KOPT-K1 (cell line): ENCODE data around the gene ELMOD3.
A peak's percentile ranks its signal among the peaks of the same experiment; 100 is the strongest.
"Not testable (repeated sequence)": the region's sequence is repeated elsewhere in the genome, so short reads cannot be mapped to it uniquely, and the experiment has no call there.

ENCODE experiments used
- H3K27ac ChIP-seq: fragments of 200-600 bp; sonication (generic); 2 replicates; pipeline ENCODE4 v1.5.1; 2016; ENCODE audit warnings: antibody characterized with exemption, mild to moderate bottlenecking, low read depth, low read length; ENCODE audit not compliant: poor library complexity, severe bottlenecking
- H3K36me3 ChIP-seq: fragments of 200-600 bp; sonication (generic); 2 replicates; pipeline ENCODE4 v1.5.1; 2017; ENCODE audit warnings: antibody characterized with exemption, mild to moderate bottlenecking, low read length, moderate library complexity; ENCODE audit not compliant: insufficient read depth
- H3K9me3 ChIP-seq: fragments of 200-600 bp; sonication (generic); 2 replicates; pipeline ENCODE4 v1.5.1; 2017; ENCODE audit warnings: antibody characterized with exemption, low read length, mild to moderate bottlenecking; ENCODE audit not compliant: insufficient read depth, poor library complexity, severe bottlenecking

ELMOD3 gene

GRCh38 chr2:85342156-85342555, 12.4 kb upstream of the ELMOD3 start:
- Histone ChIP-seq H3K9me3 (no peaks in the 10 kb centered on the region), H3K36me3 (peaks cover 43% of the 10 kb centered on the region), H3K27ac (no peak overlapping the region)

GRCh38 chr2:85343207-85343895, 11.2 kb upstream of the ELMOD3 start:
- H3K36me3 ChIP-seq: peaks cover 52% of the 10 kb centered on the region
- H3K9me3 ChIP-seq, H3K27ac ChIP-seq: not testable (repeated sequence)

DNA sequence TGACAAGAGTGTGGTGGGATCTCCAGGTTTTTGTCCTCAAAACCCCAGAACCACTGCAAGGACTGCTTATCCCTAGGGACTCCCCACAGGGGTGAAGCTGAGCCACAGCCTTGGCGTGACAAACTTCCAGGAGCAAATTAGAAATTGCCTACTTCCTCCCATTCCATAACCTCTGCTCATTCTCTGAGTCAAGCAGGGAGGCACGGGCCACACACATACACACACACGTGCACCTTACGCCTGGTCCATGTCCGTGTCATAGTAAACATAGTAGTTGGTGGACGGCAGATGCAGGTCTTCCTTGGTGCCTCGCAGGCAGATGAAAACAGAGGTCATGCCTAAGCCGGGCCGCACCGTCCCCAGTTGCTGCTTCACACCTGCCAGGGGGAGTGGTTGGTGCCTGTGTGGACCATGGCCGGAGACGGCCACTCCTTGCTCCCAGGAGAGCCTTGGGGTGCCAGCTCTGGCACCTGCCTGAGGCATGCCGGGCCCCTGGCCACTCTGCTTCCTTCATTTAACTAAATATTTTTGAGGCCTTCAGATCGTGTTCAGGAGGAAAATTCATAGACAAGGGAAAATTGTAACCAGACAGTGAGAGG, 10.1 kb upstream of the ELMOD3 start:
- Histone ChIP-seq H3K27ac (no peak overlapping the region), H3K36me3 (peaks cover 58% of the 10 kb centered on the region), H3K9me3 (no peaks in the 10 kb centered on the region)

GRCh38 chr2:85347599-85347998, 7.0 kb upstream of the ELMOD3 start:
- H3K27ac ChIP-seq: no peak overlapping the region
- no peaks in the 10 kb centered on the region for H3K9me3 ChIP-seq
- H3K36me3 ChIP-seq: peaks cover 78% of the 10 kb centered on the region

- Histone ChIP-seq H3K36me3 (peaks cover 46% of the 10 kb centered on the region), H3K9me3 (no peaks in the 10 kb centered on the region), H3K27ac (peak overlapping the region; percentile 66)
Observed at GRCh38 chr2:85353876-85354285, 688 bp upstream of the ELMOD3 start.

DNA sequence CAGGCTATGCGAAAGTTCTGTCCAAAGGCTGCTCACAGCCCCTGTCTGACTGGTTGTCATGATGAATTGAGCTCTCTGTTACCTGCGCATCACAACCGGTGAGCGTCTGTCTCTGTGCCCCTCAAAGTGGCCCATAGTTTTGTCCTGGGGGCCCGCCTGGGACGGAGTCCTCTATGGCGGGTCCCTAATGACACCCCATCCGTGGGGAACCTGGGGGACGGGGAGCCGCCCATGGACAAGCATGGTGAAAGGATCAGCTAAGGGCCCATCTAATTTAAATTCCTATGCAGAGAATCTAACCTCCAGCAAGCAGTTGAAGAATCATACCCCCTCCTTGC, 473 bp downstream of the ELMOD3 start:
- no peaks in the 10 kb centered on the region for H3K9me3 ChIP-seq
- H3K27ac ChIP-seq: peak overlapping the region; percentile 66
- H3K36me3 ChIP-seq: peaks cover 35% of the 10 kb centered on the region

DNA sequence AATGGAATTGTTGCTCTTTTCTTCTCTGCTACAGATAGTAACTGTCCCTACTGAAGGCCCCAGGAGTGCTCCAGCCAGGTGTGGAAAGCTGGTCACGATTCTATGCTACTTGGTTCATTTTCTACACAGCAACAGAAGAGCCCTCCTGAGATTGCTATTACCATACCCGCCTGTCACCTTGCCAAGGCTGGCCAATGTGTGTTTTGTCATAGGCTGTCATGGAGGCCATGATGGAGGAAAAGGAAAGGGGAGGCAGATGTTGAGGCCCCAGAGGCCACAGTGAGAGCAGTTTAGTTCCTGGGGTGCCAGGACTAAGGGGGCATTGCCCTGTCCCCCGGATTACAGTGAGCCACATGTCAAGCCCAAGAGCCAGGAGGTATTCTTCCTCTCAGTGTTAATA, 952 bp downstream of the ELMOD3 start:
- H3K9me3 ChIP-seq: no peaks in the 10 kb centered on the region
- H3K36me3 ChIP-seq: peaks cover 30% of the 10 kb centered on the region
- H3K27ac ChIP-seq: peak overlapping the region; percentile 66

DNA sequence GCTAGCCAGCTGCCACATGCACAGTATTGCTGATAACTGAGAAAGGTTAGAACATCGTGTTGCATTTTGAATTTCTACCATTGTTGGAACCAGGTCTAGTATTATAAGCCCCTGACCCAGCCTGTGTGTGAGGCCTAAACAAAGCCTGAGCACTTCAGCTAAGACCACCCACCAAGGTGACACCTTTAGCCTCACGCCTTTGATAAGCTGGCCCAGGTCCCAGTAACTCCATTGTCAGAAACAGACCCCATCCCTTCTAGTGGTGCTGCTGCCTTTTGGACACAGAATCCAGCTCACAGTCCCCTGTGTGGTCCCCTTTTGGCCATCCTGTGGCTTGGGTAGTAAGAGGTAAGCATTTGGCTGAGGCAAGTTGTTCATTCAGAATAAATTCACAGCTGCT, 1.6 kb downstream of the ELMOD3 start:
- peaks cover 23% of the 10 kb centered on the region for H3K36me3 ChIP-seq
- H3K9me3 ChIP-seq: no peaks in the 10 kb centered on the region
- no peak overlapping the region for H3K27ac ChIP-seq

- H3K27ac ChIP-seq: no peak overlapping the region
- no peaks in the 10 kb centered on the region for H3K9me3 ChIP-seq
- H3K36me3 ChIP-seq: peaks cover 28% of the 10 kb centered on the region
Observed at GRCh38 chr2:85357736-85358135, 3.2 kb downstream of the ELMOD3 start.

GRCh38 chr2:85362653-85363387, 8.3 kb downstream of the ELMOD3 start:
- H3K9me3 ChIP-seq, H3K27ac ChIP-seq: not testable (repeated sequence)
- peaks cover 25% of the 10 kb centered on the region for H3K36me3 ChIP-seq

GRCh38 chr2:85367180-85367579, 12.6 kb downstream of the ELMOD3 start:
- Histone ChIP-seq H3K27ac (no peak overlapping the region), H3K36me3 (peaks cover 14% of the 10 kb centered on the region), H3K9me3 (no peaks in the 10 kb centered on the region)

DNA sequence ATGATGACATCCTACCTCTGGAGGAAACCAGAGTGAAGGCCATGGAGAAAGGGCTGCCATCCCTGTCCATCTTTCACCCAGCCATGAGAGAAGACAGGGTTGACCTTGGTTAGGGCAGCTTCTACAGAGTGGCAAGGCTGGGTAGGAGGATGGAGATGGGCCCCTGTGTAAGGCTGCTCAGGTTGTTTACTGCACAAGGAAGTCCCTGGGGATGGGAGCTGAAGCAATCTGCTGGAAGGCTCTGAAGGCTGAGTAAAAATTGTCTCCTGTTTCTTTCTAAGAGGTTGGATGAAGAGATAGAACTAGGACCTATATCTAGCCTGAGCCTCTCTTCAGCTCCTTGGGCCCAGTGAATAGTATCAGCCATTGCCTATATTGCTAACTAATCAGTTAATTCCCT, 14.4 kb downstream of the ELMOD3 start:
- Histone ChIP-seq H3K9me3 (no peaks in the 10 kb centered on the region), H3K36me3 (no peaks in the 10 kb centered on the region), H3K27ac (no peak overlapping the region)

DNA sequence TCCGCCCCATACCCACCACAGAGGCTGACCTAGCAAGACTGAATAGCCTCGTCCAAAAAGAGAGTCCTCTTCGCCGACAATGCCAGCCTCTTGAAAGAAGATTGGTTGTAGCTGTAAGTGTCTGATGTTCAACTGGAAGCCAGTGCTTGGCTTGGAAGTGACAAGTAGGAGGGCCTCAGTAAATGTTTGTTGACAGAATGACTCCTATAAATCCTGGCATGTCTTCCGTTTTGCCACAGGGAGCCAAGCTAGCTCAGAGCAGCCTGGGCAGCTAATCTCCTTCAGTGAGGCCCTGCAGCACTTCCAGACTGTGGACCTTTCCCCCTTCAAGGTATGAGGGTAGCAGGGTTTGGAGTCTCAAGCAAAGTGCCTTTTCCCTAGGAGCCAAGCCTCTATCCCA, 14.9 kb downstream of the ELMOD3 start:
- Histone ChIP-seq H3K36me3 (no peaks in the 10 kb centered on the region), H3K27ac (no peak overlapping the region), H3K9me3 (no peaks in the 10 kb centered on the region)

DNA sequence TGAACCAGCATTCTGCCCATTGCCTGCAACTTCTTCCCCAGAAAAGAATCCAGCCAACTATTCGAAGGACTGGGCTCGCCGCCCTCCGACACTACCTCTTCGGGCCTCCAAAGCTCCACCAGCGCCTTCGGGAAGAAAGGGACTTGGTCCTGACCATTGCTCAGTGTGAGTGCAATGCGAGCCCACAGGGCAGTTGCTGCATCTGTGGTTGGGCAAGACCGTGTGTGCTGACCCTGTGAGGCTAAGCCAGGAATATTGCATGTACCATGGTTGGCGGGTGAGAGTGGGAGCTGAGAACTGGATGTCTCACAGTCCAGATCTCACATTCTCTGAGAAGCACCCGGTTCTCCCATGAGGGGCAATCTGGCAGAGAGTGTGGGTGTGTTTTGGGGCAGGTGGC, 16.5 kb downstream of the ELMOD3 start:
- H3K9me3 ChIP-seq: no peaks in the 10 kb centered on the region
- no peak overlapping the region for H3K27ac ChIP-seq
- H3K36me3 ChIP-seq: no peaks in the 10 kb centered on the region

GRCh38 chr2:85376291-85377065, 21.9 kb downstream of the ELMOD3 start:
- peaks cover 34% of the 10 kb centered on the region for H3K36me3 ChIP-seq
- peaks cover 24% of the 10 kb centered on the region for H3K9me3 ChIP-seq
- no peak overlapping the region for H3K27ac ChIP-seq
